Lower leg skin (tissue), 3 donors: ENCODE results near the gene HSPG2.

ENCODE experiments used
- CTCF ChIP-seq, 3 donors: fragments of 450-650 bp; IDR thresholded peaks; one replicate each; pipeline ENCODE4 v1.5.1; 2016; ENCODE audit warnings: antibody characterized with exemption in 3 of 3, mild to moderate bottlenecking in 3 of 3, moderate library complexity in 2 of 3
- POLR2A ChIP-seq, 2 donors: fragments of 450-650 bp; IDR thresholded peaks; one replicate each; pipeline ENCODE4 v1.6.1; 2016 to 2017; ENCODE audit warnings: antibody characterized with exemption in 2 of 2, mild to moderate bottlenecking in 1 of 2, moderate library complexity in 1 of 2

GRCh38 chr1:21868941-21869454, 68.1 kb downstream of the HSPG2 start:
- TF ChIP-seq CTCF (IDR thresholded peaks at IDR 0.05) (no peak), POLR2A (IDR thresholded peaks at IDR 0.05) (no peak)
